Uterus (tissue), 2 donors: ENCODE results near the gene IL5.

Source experiments
- POLR2A ChIP-seq, 2 donors: fragments of 450-650 bp; IDR thresholded peaks; one replicate each; pipeline ENCODE4 v1.6.1; 2016; ENCODE audit warnings: antibody characterized with exemption in 2 of 2, mild to moderate bottlenecking in 1 of 2, moderate library complexity in 1 of 2
- TF ChIP-seq, protein P1 (sequence below), 4 experiments: fragments of 200-600 bp in 2 of 4; fragments of 450-650 bp in 2 of 4; sonication (generic) in 2 of 4; IDR thresholded peaks; one replicate each; pipeline ENCODE4 v1.5.1; 2016 to 2019; ENCODE audit warnings: antibody characterized with exemption in 4 of 4, mild to moderate bottlenecking in 2 of 4, moderate library complexity in 1 of 4

GRCh38 chr5:132556763-132557477 is 13.6 kb upstream of the IL5 start, which contains the start of gene RAD50:
- TF ChIP-seq, protein P1, sequence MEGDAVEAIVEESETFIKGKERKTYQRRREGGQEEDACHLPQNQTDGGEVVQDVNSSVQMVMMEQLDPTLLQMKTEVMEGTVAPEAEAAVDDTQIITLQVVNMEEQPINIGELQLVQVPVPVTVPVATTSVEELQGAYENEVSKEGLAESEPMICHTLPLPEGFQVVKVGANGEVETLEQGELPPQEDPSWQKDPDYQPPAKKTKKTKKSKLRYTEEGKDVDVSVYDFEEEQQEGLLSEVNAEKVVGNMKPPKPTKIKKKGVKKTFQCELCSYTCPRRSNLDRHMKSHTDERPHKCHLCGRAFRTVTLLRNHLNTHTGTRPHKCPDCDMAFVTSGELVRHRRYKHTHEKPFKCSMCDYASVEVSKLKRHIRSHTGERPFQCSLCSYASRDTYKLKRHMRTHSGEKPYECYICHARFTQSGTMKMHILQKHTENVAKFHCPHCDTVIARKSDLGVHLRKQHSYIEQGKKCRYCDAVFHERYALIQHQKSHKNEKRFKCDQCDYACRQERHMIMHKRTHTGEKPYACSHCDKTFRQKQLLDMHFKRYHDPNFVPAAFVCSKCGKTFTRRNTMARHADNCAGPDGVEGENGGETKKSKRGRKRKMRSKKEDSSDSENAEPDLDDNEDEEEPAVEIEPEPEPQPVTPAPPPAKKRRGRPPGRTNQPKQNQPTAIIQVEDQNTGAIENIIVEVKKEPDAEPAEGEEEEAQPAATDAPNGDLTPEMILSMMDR (IDR thresholded peaks at IDR 0.05), result peak in 1 of 4 experiments; percentile 2
- TF ChIP-seq POLR2A (IDR thresholded peaks at IDR 0.05), result peak; percentile 59 to 86
